H1 (cell line): Measurements from ENCODE around the gene PFKP. TPM values are rescaled to one million over a fixed set of nuclear protein-coding genes. Genes with fewer than 3 reads are reported as not detected.

ENCODE experiments used
- CTCF ChIA-PET: fragments of 300-600 bp; sonication (Branson Sonifier 250); formaldehyde crosslinking; loops from one replicate; lab custom pipeline; 2021; ENCODE audit not compliant: partially characterized antibody; lab: Charles Lee
- POLR2A ChIA-PET: fragments of 300-600 bp; sonication (Branson Sonifier 250); formaldehyde crosslinking; loops from one replicate; lab custom pipeline; 2021; ENCODE audit warnings: inconsistent platforms; ENCODE audit not compliant: partially characterized antibody; lab: Charles Lee
- DNase-seq, 2 experiments: peaks; one replicate each; pipeline versions ENCODE4 v3.0.0 to v3.0.0-alpha.2; 2010 to 2022; ENCODE audit warnings: low spot score in 2 of 2, low read depth in 1 of 2, mixed read lengths in 1 of 2
- FAIRE-seq: peaks from 2 replicates; lab custom pipeline; 2011; peaks lifted over from hg19 to GRCh38; lab: Jason Lieb, UNC
- H2AFZ ChIP-seq: 2 replicates; pipeline ENCODE4 v1.8.1; 2012; ENCODE audit warnings: low read length, inconsistent platforms
- H2AK5ac ChIP-seq: 2 replicates; pipeline ENCODE4 v1.6.1; 2013; ENCODE audit warnings: low read depth, low read length
- H2BK120ac ChIP-seq: replicated peaks from 2 replicates; pipeline ENCODE3; 2013; ENCODE audit warnings: low read depth, low read length, inconsistent platforms
- H2BK12ac ChIP-seq: 2 replicates; pipeline ENCODE4 v1.6.1; 2013; ENCODE audit warnings: low read depth, low read length
- H2BK15ac ChIP-seq: 2 replicates; pipeline ENCODE4 v1.6.1; 2013; ENCODE audit warnings: low read length
- H2BK20ac ChIP-seq: 2 replicates; pipeline ENCODE4 v1.6.1; 2013; ENCODE audit warnings: low read length
- H2BK5ac ChIP-seq: 2 replicates; pipeline ENCODE4 v1.6.1; 2013; ENCODE audit warnings: low read depth, low read length
- H3K14ac ChIP-seq: 2 replicates; pipeline ENCODE4 v1.6.1; 2013; ENCODE audit warnings: inconsistent platforms; ENCODE audit not compliant: insufficient read length
- H3K18ac ChIP-seq: 2 replicates; pipeline ENCODE4 v1.6.1; 2013; ENCODE audit warnings: low read length; ENCODE audit errors: extremely low read depth
- H3K23ac ChIP-seq: 2 replicates; pipeline ENCODE4 v1.6.1; 2013; ENCODE audit warnings: inconsistent platforms; ENCODE audit not compliant: insufficient read length
- H3K23me2 ChIP-seq: 2 replicates; pipeline ENCODE4 v1.6.1; 2013; ENCODE audit warnings: low read depth, low read length
- H3K27ac ChIP-seq: 2 replicates; pipeline ENCODE4 v1.6.1; 2011; ENCODE audit warnings: low read depth, low read length, inconsistent platforms
- H3K27me3 ChIP-seq, 4 experiments: replicated peaks in 1 of 4; 1 replicate in 1 of 4; 2 replicates in 3 of 4; pipeline versions ENCODE4 v1.6.1 to v1.8.1; 2011 to 2013; ENCODE audit warnings: low read length in 3 of 4, mild to moderate bottlenecking in 3 of 4, inconsistent platforms in 2 of 4, mixed read lengths in 2 of 4, moderate library complexity in 1 of 4; ENCODE audit not compliant: control insufficient read depth in 3 of 4, insufficient read depth in 3 of 4; ENCODE audit errors: extremely low read depth in 1 of 4
- H3K36me3 ChIP-seq, 4 experiments: 2 replicates each; pipeline versions ENCODE4 v1.6.1 to v1.8.1; 2011 to 2013; ENCODE audit warnings: mild to moderate bottlenecking in 4 of 4, low read length in 3 of 4, moderate library complexity in 2 of 4, control low read depth in 1 of 4, inconsistent platforms in 1 of 4; ENCODE audit not compliant: insufficient read depth in 4 of 4, control insufficient read depth in 2 of 4
- H3K4ac ChIP-seq: replicated peaks from 2 replicates; pipeline ENCODE3; 2013; ENCODE audit warnings: low read length, low read depth, mixed read lengths, inconsistent platforms; ENCODE audit not compliant: insufficient read length
- H3K4me1 ChIP-seq, 4 experiments: replicated peaks in 1 of 4; 1 replicate in 1 of 4; 2 replicates in 3 of 4; pipeline versions ENCODE4 v1.6.1 to v1.8.1; 2011 to 2013; ENCODE audit warnings: low read length in 3 of 4, inconsistent platforms in 2 of 4, mixed read lengths in 1 of 4; ENCODE audit not compliant: insufficient read depth in 4 of 4, control insufficient read depth in 3 of 4
- H3K4me2 ChIP-seq, 2 experiments: 2 replicates each; pipeline versions ENCODE4 v1.6.1 to v1.8.1; 2011 to 2013; ENCODE audit warnings: low read depth in 2 of 2, low read length in 2 of 2, control low read depth in 1 of 2, inconsistent platforms in 1 of 2, mild to moderate bottlenecking in 1 of 2; ENCODE audit not compliant: insufficient read depth in 1 of 2
- H3K4me3 ChIP-seq, 4 experiments: fragments of 200-600, 300-600 bp in 1 of 4; sonication (generic), shearing (Covaris generic), sonication (Bioruptor Twin) in 1 of 4; 2 replicates each; pipeline versions ENCODE4 v1.5.1 to v1.8.1; 2011 to 2016; ENCODE audit warnings: low read length in 4 of 4, low read depth in 3 of 4, control low read depth in 2 of 4, inconsistent platforms in 2 of 4, mild to moderate bottlenecking in 2 of 4, mixed read lengths in 1 of 4, moderate library complexity in 1 of 4; ENCODE audit not compliant: insufficient read depth in 2 of 4; ENCODE audit errors: extremely low read depth in 1 of 4
- H3K56ac ChIP-seq: replicated peaks from 2 replicates; pipeline ENCODE3; 2013; ENCODE audit warnings: low read depth, mild to moderate bottlenecking, mixed read lengths, low read length, inconsistent platforms; ENCODE audit not compliant: insufficient read length
- H3K79me1 ChIP-seq: 2 replicates; pipeline ENCODE4 v1.6.1; 2013; ENCODE audit warnings: low read depth, low read length, control low read depth
- H3K79me2 ChIP-seq, 2 experiments: 2 replicates each; pipeline versions ENCODE4 v1.6.1 to v1.8.1; 2012 to 2013; ENCODE audit warnings: low read length in 2 of 2, mild to moderate bottlenecking in 2 of 2, inconsistent platforms in 1 of 2; ENCODE audit not compliant: insufficient read depth in 2 of 2, control insufficient read depth in 1 of 2
- H3K9ac ChIP-seq, 4 experiments: replicated peaks in 1 of 4; 1 replicate in 1 of 4; 2 replicates in 3 of 4; pipeline versions ENCODE4 v1.6.1 to v1.8.1; 2011 to 2013; ENCODE audit warnings: low read depth in 3 of 4, low read length in 3 of 4, control low read depth in 2 of 4, mild to moderate bottlenecking in 2 of 4, moderate library complexity in 2 of 4, inconsistent platforms in 1 of 4; ENCODE audit errors: extremely low read depth in 1 of 4
- H3K9me3 ChIP-seq, 2 experiments: 2 replicates each; pipeline versions ENCODE4 v1.6.1 to v1.8.1; 2012 to 2013; ENCODE audit warnings: mild to moderate bottlenecking in 2 of 2, moderate library complexity in 2 of 2, control low read depth in 1 of 2, inconsistent platforms in 1 of 2, low read depth in 1 of 2, low read length in 1 of 2, mixed read lengths in 1 of 2; ENCODE audit not compliant: insufficient read depth in 2 of 2
- H4K20me1 ChIP-seq, 2 experiments: replicated peaks in 1 of 2; 2 replicates each; pipeline versions ENCODE3 to v1.8.1; 2011 to 2013; ENCODE audit warnings: inconsistent platforms in 2 of 2, low read length in 2 of 2, mild to moderate bottlenecking in 1 of 2; ENCODE audit not compliant: insufficient read depth in 2 of 2, control insufficient read depth in 1 of 2
- H4K5ac ChIP-seq: 2 replicates; pipeline ENCODE4 v1.6.1; 2013; ENCODE audit warnings: low read length, low read depth, mixed read lengths, inconsistent platforms; ENCODE audit not compliant: insufficient read length
- H4K8ac ChIP-seq: 2 replicates; pipeline ENCODE4 v1.8.0; 2013; ENCODE audit warnings: mild to moderate bottlenecking, moderate library complexity, low read length, inconsistent platforms; ENCODE audit not compliant: insufficient read depth; ENCODE audit errors: extremely low read depth
- H4K91ac ChIP-seq: replicated peaks from 2 replicates; pipeline ENCODE3; 2013; ENCODE audit warnings: low read length, mixed read lengths, inconsistent platforms; ENCODE audit not compliant: insufficient read length
- BCL11A ChIP-seq, 2 experiments: IDR thresholded peaks; one replicate each; pipeline ENCODE4 v1.6.1; 2011; ENCODE audit warnings: low read depth in 2 of 2, low read length in 2 of 2, mild to moderate bottlenecking in 2 of 2
- CBX5 ChIP-seq: fragments of 300-800, 300-1000 bp; sonication (generic); IDR thresholded peaks from 2 replicates; pipeline ENCODE4 v1.7.1; 2016; ENCODE audit warnings: antibody characterized with exemption, low read length, low read depth
- POU5F1 ChIP-seq: IDR thresholded peaks from 2 replicates; pipeline ENCODE4 v1.6.1; 2011; ENCODE audit warnings: low read depth, mild to moderate bottlenecking, low read length, moderate library complexity
- TBP ChIP-seq: IDR thresholded peaks from 2 replicates; pipeline ENCODE4 v1.6.1; 2011; ENCODE audit warnings: low read depth, low read length, improper control_type of control experiment
- WGBS, 2 experiments: shearing (Covaris generic) in 1 of 2; methylation state at CpG; one replicate each; pipeline versions ENCODE4 v1.1.6 to v1.1.7; 2013 to 2015; ENCODE audit warnings: low lambda C conversion rate in 2 of 2, mixed read lengths in 2 of 2, inconsistent platforms in 1 of 2, low coverage in 1 of 2, missing lambda C conversion rate in 1 of 2; ENCODE audit not compliant: insufficient replicate concordance in 2 of 2, insufficient coverage in 1 of 2, insufficient read length in 1 of 2; ENCODE audit errors: extremely low coverage in 1 of 2, missing lambda C conversion rate in 1 of 2; 5-methylcytosine and 5-hydroxymethylcytosine counted together
- polyA plus RNA-seq, 7 experiments: library from polyadenylated mRNA; depleted of rRNA in 3 of 7; stranded (reverse) in 5 of 7; unstranded in 2 of 7; fragments of >200 nt in 5 of 7; fragments of 200-250 nt in 2 of 7; gene quantifications; 1 replicate in 5 of 7; 2 replicates in 1 of 7; 4 replicates in 1 of 7; pipeline versions ENCODE4 v1.2.1 to v1.2.3, GENCODE V29; 2011 to 2013; ENCODE audit warnings: missing spikeins in 2 of 7, mixed read lengths in 2 of 7
- total RNA-seq: library from RNA; stranded (reverse); fragmentation: NEBNext Ultra II Directional; extraction: Animal tissue kit (Norgen Biotek cat#: 25700); gene quantifications from 2 replicates; pipeline ENCODE4 v1.2.1, GENCODE V29; 2021

The PFKP gene
- total and polyA plus RNA-seq, 2 of the 8 experiments (the other 6 are each of a cell fraction or from before 2014, with no cell fraction given) = 51.2 to 128 TPM

GRCh38 chr10:3111621-3112163 lies 44.3 kb downstream of the PFKP start:
- H3K4me1 ChIP-seq = no peaks in the 10 kb centered on the region
- DNase-seq (no peak), FAIRE-seq (no peak)
- H4K20me1 ChIP-seq = peaks cover 5 to 15% of the 10 kb centered on the region in 2 experiments
- H3K18ac ChIP-seq = no peak overlapping the region
- no peak overlapping the region for H2BK5ac ChIP-seq
- no peak overlapping the region for H2BK12ac ChIP-seq
- no peak overlapping the region for H3K9ac ChIP-seq
- H2AK5ac ChIP-seq = no peak overlapping the region
- TF ChIP-seq POU5F1 (no peak), TBP (no peak), BCL11A (IDR thresholded peaks at IDR 0.05; ENCODE audit: low read depth in 2 of 2, low read length in 2 of 2) (no peak), CBX5 (no peak)
- no peak overlapping the region for H3K4ac ChIP-seq
- POLR2A ChIA-PET = interaction anchor here (0.9 to 3.9 kb wide), 4 partner anchors 10 to 436 kb away, joined by 3 to 18 read pairs (median 3); no protein-coding TSS in a partner anchor
- H3K27me3 ChIP-seq = no peaks in the 10 kb centered on the region
- 94% methylated on average over 15 of the region's 15 CpGs; no CpG with 5 or more reads in 1 of the 2 experiments for WGBS, 2 experiments
- peaks cover 29 to 84% (median 66%) of the 10 kb centered on the region in 4 experiments for H3K36me3 ChIP-seq
- no peak overlapping the region for H2AFZ ChIP-seq
- H3K79me2 ChIP-seq = 0 out of 4 replicates have a peak, but pooled peaks cover 0 to 3% of the 10 kb centered on the region in 2 experiments
- no peak overlapping the region for H2BK120ac ChIP-seq
- H3K14ac ChIP-seq = no peak overlapping the region
- H3K23me2 ChIP-seq = no peaks in the 10 kb centered on the region; the same call in 1 of the 2 replicates
- H3K56ac ChIP-seq = no peak overlapping the region
- H2BK20ac ChIP-seq = no peak overlapping the region
- CTCF ChIA-PET = interaction anchor here (1.0 to 1.2 kb wide), 2 partner anchors 8 to 52 kb away, joined by 3 read pairs; no protein-coding TSS in a partner anchor
- no peaks in the 10 kb centered on the region for H3K9me3 ChIP-seq
- H3K23ac ChIP-seq = no peak overlapping the region
- no peak overlapping the region for H4K5ac ChIP-seq
- H2BK15ac ChIP-seq = no peak overlapping the region
- no peak overlapping the region for H3K4me3 ChIP-seq
- H4K91ac ChIP-seq = no peak overlapping the region
- H3K27ac ChIP-seq = no peak overlapping the region
- no peak overlapping the region for H3K4me2 ChIP-seq
- no peak overlapping the region for H4K8ac ChIP-seq
- H3K79me1 ChIP-seq = peaks cover 6% of the 10 kb centered on the region
